ENCODE data around the gene FAM53A. TPM values are rescaled to one million over a fixed set of nuclear protein-coding genes. Genes with fewer than 3 reads are reported as not detected.

FAM53A gene
- total and polyA plus RNA-seq, 10 of the 15 experiments (the other 5 are each of a cell fraction or from before 2014, with no cell fraction given), result 0.02 to 0.87 (median 0.38) TPM; not detected in 2

DNA sequence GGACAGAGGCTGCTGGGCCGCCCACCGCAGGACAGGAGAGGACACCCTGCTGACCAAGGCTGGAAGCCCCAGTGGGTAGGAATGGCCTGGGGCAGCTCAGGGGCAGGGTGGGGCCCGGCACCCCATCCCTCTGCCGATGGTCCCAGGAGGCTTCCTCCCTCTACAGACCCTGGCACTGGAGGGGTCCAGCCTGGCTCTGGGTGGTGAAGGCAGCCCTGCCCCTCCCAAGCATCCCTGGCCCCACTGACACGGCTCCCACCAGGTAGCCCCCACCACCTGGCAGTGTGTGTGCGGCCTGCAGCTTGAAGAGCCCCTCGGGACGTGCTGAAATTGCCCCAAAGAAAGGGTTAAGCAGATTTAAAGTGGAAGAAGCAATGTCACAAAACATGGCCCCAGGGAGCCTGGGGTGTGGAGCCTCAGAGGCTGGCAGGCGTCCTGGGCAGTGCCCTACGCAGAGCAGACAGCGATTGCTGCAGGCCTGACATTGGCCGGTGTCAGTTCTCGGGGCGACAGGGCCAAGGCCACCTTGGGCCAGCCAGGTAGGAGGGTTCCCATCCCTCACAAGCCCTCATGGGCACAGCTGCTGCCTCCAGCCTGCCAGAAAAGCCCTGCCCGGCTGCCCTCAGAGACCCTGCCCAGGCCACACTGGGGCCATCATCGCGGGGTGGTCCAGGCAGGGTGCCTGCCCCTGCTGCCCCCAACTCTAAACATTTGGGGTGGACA lies 80.5 kb downstream of the FAM53A start:
- no peaks in the 10 kb centered on the region for H3K36me3 ChIP-seq (ENCODE audit: control insufficient read depth in 2 of 2, insufficient read depth in 2 of 2, low read length in 1 of 2)
- ChIA-PET SMC1A (ENCODE audit: uncharacterized antibody, unreplicated experiment) (no interaction called here), CTCF (no interaction called here), RAD21 (ENCODE audit: unreplicated experiment) (no interaction called here), POLR2A (no interaction called here)
- H3K79me2 ChIP-seq (ENCODE audit: control insufficient read depth, insufficient read depth, low read length), result no peaks in the 10 kb centered on the region
- 36% methylated on average over 17 of the region's 17 CpGs for WGBS (ENCODE audit: insufficient coverage, insufficient replicate concordance, low lambda C conversion rate, missing lambda C conversion rate)
- intact Hi-C loops (cut with micrococcal nuclease; ENCODE audit: unreplicated experiment), result no loop called here
- H3K4me2 ChIP-seq (ENCODE audit: control insufficient read depth, insufficient read depth), result no peak overlapping the region
- H2AFZ ChIP-seq (ENCODE audit: control insufficient read depth, low read depth, low read length), result no peak overlapping the region
- no peak for FAIRE-seq
- no peak for ATAC-seq
- no peaks in the 10 kb centered on the region for H3K27me3 ChIP-seq (replicated peaks in 1 of 2; ENCODE audit: control insufficient read depth in 2 of 2, insufficient read depth in 2 of 2, low read length in 1 of 2)
- in situ Hi-C loops (cut with MboI), result no loop called here
- no peaks in the 10 kb centered on the region for H4K20me1 ChIP-seq (ENCODE audit: control insufficient read depth, insufficient read depth)
- no TSS peak for BruUV-seq (replicated peaks)
- no peaks in the 10 kb centered on the region for H3K4me1 ChIP-seq (ENCODE audit: control insufficient read depth, insufficient read depth, low read length)
- no peaks in the 10 kb centered on the region for H3K9me3 ChIP-seq (replicated peaks; ENCODE audit: control insufficient read depth, insufficient read depth, low read length)
- no peak for DNase-seq (ENCODE audit: low read depth, low spot score)
- TF ChIP-seq CBX3 (IDR thresholded peaks at IDR 0.05; ENCODE audit: borderline replicate concordance, low read depth) (no peak), NR2F1 (conservative IDR thresholded peaks at IDR 0.05) (no peak), ZNF274 (IDR thresholded peaks at IDR 0.05; ENCODE audit: insufficient read depth, insufficient read length) (no peak), PAX8 (IDR thresholded peaks at IDR 0.05) (no peak), STAT3 (IDR thresholded peaks at IDR 0.05; ENCODE audit: low read depth, low read length) (no peak), SMC3 (IDR thresholded peaks at IDR 0.05; ENCODE audit: borderline replicate concordance, low read length) (no peak), GABPA (IDR thresholded peaks at IDR 0.05; ENCODE audit: low read depth) (no peak), RUNX3 (IDR thresholded peaks at IDR 0.05; ENCODE audit: low read length) (no peak), FOS (IDR thresholded peaks at IDR 0.05; ENCODE audit: borderline replicate concordance, extremely low read depth, insufficient read length) (no peak), SREBF2 (IDR thresholded peaks at IDR 0.05; ENCODE audit: low read length) (no peak), YBX1 (IDR thresholded peaks at IDR 0.05) (no peak), KLF5 (IDR thresholded peaks at IDR 0.05; ENCODE audit: partially characterized antibody) (no peak), NR2C2 (IDR thresholded peaks at IDR 0.05; ENCODE audit: borderline replicate concordance, control insufficient read depth, insufficient read length, low read depth) (no peak), ZSCAN29 (IDR thresholded peaks at IDR 0.05) (no peak), SPI1 (IDR thresholded peaks at IDR 0.05; ENCODE audit: borderline replicate concordance, insufficient read depth, low read depth, low read length) (no peak), CHD4 (IDR thresholded peaks at IDR 0.05) (no peak), SIN3A (IDR thresholded peaks at IDR 0.05; ENCODE audit: low read depth, low read length) (no peak)
- TF ChIP-seq, protein P1, sequence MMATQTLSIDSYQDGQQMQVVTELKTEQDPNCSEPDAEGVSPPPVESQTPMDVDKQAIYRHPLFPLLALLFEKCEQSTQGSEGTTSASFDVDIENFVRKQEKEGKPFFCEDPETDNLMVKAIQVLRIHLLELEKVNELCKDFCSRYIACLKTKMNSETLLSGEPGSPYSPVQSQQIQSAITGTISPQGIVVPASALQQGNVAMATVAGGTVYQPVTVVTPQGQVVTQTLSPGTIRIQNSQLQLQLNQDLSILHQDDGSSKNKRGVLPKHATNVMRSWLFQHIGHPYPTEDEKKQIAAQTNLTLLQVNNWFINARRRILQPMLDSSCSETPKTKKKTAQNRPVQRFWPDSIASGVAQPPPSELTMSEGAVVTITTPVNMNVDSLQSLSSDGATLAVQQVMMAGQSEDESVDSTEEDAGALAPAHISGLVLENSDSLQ (IDR thresholded peaks at IDR 0.05), result no peak
- TF ChIP-seq, protein P2, sequence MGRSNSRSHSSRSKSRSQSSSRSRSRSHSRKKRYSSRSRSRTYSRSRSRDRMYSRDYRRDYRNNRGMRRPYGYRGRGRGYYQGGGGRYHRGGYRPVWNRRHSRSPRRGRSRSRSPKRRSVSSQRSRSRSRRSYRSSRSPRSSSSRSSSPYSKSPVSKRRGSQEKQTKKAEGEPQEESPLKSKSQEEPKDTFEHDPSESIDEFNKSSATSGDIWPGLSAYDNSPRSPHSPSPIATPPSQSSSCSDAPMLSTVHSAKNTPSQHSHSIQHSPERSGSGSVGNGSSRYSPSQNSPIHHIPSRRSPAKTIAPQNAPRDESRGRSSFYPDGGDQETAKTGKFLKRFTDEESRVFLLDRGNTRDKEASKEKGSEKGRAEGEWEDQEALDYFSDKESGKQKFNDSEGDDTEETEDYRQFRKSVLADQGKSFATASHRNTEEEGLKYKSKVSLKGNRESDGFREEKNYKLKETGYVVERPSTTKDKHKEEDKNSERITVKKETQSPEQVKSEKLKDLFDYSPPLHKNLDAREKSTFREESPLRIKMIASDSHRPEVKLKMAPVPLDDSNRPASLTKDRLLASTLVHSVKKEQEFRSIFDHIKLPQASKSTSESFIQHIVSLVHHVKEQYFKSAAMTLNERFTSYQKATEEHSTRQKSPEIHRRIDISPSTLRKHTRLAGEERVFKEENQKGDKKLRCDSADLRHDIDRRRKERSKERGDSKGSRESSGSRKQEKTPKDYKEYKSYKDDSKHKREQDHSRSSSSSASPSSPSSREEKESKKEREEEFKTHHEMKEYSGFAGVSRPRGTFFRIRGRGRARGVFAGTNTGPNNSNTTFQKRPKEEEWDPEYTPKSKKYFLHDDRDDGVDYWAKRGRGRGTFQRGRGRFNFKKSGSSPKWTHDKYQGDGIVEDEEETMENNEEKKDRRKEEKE (IDR thresholded peaks at IDR 0.05), result no peak
- TF ChIP-seq, protein P3, sequence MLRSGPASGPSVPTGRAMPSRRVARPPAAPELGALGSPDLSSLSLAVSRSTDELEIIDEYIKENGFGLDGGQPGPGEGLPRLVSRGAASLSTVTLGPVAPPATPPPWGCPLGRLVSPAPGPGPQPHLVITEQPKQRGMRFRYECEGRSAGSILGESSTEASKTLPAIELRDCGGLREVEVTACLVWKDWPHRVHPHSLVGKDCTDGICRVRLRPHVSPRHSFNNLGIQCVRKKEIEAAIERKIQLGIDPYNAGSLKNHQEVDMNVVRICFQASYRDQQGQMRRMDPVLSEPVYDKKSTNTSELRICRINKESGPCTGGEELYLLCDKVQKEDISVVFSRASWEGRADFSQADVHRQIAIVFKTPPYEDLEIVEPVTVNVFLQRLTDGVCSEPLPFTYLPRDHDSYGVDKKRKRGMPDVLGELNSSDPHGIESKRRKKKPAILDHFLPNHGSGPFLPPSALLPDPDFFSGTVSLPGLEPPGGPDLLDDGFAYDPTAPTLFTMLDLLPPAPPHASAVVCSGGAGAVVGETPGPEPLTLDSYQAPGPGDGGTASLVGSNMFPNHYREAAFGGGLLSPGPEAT (IDR thresholded peaks at IDR 0.05; ENCODE audit: low read depth), result no peak
- no peak overlapping the region for H3K9ac ChIP-seq (ENCODE audit: control insufficient read depth, insufficient read depth, low read length)
- no peak overlapping the region for H3K27ac ChIP-seq (ENCODE audit: control insufficient read depth, insufficient read depth)
- no peak overlapping the region for H3K4me3 ChIP-seq

All from GM12878 (cell line).